Left ventricle myocardium superior (tissue), 1 donor: ENCODE results near the gene PGA5. TPM values are rescaled to one million over a fixed set of nuclear protein-coding genes. Genes with fewer than 3 reads are reported as not detected.

Source experiments
- ATAC-seq: fragments of 200-7000 bp; cut with Tn5 transposase; one replicate; pipeline ENCODE4 v1.9.1; 2020; ENCODE audit warnings: mild to moderate bottlenecking, moderate library complexity
- DNase-seq: peaks from one replicate; pipeline ENCODE4 v3.0.0-alpha.2; 2020
- intact Hi-C: fragments of 100-400 bp; cut with micrococcal nuclease; formaldehyde crosslinking; loops from one replicate; pipeline ENCODE4 v1.11.0; 2022
- total RNA-seq: library from RNA; stranded (reverse); fragmentation: NEBNext Ultra II Directional; extraction: Animal tissue kit (Norgen Biotek cat#: 25700); gene quantifications from one replicate; pipeline ENCODE4 v1.2.1, GENCODE V29; 2021
- donor health status: DM: no; HTN: yes; CAD: no; lungs with severe emphysema.

PGA5 gene
- total RNA-seq, 1 donor from 2014 or later: 0.40 TPM

DNA sequence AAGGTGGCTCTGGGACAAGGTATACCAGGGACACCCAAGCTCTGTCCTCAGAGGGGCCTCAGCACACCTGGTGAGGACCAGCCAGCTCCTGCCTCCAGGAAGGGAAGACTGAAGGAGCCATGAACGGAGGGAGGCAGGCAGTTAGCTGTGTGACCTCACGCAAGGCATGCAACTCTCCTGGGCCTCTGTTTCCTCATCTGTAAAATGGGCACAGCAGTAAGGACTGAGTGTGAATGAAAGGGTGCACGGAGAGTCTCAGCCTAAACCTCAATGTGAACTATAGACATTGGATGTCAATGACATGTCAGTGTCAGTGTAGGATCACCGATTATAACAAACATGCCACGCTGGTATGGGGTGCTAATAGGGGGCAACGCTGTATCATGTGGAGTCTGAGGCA, 18.4 kb downstream of the PGA5 start:
- DNase-seq: no peak
- no peak for ATAC-seq
- intact Hi-C loops: no loop called here

- DNase-seq (no peak), ATAC-seq (no peak)
- intact Hi-C loops: no loop called here
Measured at GRCh38 chr11:61264371-61264770, 23.4 kb downstream of the PGA5 start.

- DNase-seq (no peak), ATAC-seq (no peak)
- intact Hi-C loops: no loop called here
Measured at GRCh38 chr11:61264795-61265194, 23.8 kb downstream of the PGA5 start.

- intact Hi-C loops: no loop called here
- ATAC-seq (no peak), DNase-seq (no peak)
Measured at GRCh38 chr11:61265357-61265756, 24.4 kb downstream of the PGA5 start.

GRCh38 chr11:61266602-61267001, 25.6 kb downstream of the PGA5 start:
- intact Hi-C loops: no loop called here
- no peak for DNase-seq
- ATAC-seq: no peak

DNA sequence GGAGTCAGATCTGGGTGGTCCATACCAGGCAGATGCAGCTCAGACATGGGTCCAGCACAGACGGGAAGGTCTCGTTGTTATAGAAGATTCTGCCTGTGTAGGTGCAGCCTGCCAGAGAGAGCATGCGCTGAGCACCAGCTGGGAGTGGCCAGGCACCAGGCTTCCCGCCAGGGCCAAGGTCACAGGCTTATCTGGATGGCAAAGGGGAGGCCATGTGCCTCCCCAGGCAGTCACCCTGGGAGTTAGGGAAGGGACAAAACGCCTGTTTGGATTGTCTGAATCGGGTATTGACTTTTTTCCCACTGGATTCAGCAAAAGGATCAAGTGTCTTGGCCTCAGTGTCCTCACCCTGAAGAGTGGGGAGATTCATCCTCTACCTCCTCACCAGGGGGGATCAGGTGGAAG, 26.5 kb downstream of the PGA5 start:
- intact Hi-C loops: no loop called here
- ATAC-seq (no peak), DNase-seq (no peak)

DNA sequence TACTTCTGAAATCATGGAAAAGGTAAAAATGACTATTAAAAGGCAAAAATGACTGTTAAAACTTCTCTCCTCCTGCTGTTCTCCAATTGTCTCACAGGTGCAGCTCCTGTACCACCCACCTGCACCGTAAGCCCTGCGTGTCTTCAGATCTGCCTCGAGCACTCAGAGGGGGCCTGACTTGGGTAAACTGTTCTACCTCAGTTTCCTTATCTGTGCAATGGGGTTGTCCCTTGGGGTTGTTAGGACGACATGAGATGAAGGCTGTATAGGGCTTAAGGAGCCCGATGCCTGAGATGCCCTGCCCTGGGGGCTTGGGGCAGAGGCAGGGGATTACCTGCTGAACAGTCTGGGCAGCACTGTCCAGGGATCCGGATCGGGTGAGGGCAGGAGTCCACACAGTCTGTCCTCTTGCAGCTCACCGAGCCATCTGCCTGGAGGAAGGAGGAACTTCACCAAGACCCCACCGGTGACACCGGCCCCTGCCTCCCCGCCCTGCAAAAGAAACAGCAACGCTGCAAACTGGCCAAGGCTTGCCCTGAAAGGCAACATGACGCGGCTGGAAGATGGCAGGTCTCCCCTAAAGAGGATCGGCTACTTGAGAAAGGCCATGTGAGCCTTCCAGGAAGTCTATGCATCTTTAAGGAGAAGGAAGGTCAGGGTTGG, 27.7 kb downstream of the PGA5 start:
- no peak for ATAC-seq

GRCh38 chr11:61270354-61271076, 29.5 kb downstream of the PGA5 start:
- DNase-seq (no peak), ATAC-seq (no peak)
- intact Hi-C loops: no loop called here

More for the DNA sequence above, 27.7 kb downstream of the PGA5 start:
- DNase-seq: no peak
- intact Hi-C loops: no loop called here

DNA sequence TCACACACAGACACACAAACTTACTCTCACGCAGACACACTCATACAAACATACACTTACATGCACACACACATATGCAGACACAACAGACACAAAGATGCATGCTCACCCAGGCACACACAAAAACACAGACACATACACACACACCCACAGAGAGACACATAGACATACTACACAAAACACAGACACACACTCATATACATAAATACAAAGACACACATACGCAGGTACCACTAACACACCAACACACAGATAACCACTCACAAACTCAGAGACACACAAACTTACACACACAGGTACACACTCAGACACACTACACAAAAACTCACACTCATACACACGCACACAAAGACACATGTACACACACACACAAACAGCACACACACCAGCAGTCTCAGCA, 31.8 kb downstream of the PGA5 start:
- intact Hi-C loops: no loop called here
- no peak for ATAC-seq

GRCh38 chr11:61273178-61274078, 32.5 kb downstream of the PGA5 start:
- peak; percentile 20 for ATAC-seq
- intact Hi-C loops: no loop called here

More for the DNA sequence above, 31.8 kb downstream of the PGA5 start:
- DNase-seq: no peak

DNA sequence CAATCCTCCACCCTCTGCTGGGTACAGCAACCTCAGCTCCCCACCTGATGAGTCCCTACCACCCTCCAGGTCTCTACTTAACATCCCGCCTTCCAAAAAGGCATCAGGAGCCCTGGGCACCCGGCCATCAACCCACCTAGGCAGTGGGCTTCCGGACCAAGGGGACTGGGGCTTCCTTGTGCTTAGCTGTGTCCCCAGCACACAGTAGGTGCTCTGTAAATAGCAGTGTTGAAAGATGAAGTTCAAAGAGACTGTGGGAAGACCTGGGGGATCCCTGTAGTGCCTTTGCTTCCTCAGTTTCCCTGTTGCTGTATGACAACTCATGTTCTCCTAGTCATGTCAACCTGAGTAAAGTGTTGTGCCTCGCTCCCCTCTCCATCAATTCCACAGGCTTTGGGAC, 33.1 kb downstream of the PGA5 start:
- intact Hi-C loops: no loop called here
- ATAC-seq (no peak), DNase-seq (no peak)

More at GRCh38 chr11:61273178-61274078, 32.5 kb downstream of the PGA5 start:
- DNase-seq: no peak

GRCh38 chr11:61275191-61275590, 34.2 kb downstream of the PGA5 start:
- no peak for DNase-seq
- intact Hi-C loops: no loop called here
- no peak for ATAC-seq

GRCh38 chr11:61277186-61278000, 36.4 kb downstream of the PGA5 start:
- ATAC-seq: no peak
- DNase-seq: no peak
- intact Hi-C loops: no loop called here

DNA sequence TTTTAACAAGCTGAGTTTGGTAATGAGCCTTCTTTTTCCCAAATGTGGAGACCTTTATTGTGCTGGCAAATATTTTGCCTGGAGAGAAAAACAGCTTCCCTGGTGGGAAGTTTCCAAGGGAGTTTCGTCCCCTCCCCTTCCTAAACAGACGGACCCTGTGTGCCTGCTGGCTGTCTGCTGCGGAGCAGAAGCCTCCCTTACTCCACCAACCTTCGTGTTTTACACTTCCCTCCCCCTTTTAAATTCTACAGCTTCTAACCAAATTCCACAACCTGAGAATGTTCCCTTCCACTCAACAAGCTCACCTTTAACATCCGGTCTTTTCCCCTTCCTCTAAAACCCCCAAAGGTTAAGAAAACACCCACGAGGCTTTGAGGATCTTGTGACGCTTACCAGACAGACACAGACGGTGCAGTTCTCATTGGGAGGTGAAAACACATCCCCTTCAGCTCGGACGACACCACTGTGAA, 37.1 kb downstream of the PGA5 start:
- DNase-seq (no peak), ATAC-seq (no peak)
- intact Hi-C loops: no loop called here

DNA sequence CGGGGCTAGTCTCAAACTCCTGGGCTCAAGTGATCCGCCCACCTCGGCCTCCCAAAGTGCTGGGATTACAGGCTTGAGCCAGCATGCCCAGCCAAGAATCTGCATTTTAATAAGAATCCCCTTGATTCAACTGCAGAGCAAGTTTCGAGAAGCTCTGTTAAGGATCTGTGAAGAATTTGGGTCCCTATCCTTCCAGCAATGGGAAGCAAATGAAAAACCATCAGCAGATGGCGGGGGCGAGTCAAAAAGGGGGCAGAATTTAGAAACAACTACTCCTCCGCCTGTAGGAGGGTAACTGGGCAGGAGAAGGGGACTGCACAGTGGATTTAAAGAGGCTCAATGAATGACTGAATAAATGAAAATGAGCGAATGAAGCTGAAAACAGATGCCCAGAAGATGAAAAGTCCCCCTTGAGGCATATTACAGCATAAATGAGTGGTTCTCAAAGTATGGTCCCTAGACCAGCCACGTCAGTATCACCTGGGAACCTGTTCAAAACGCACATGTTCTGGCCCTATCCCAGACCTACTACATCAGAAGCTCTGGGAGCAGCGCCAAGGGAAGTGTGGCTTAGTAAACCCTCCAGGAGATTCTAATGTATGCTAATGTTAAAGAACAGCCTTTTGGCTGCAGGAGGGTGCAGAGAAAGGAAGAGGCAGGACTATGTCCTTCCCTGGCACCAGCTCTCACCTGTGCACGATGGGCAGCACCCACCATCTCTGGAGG, 39.1 kb downstream of the PGA5 start:
- ATAC-seq: no peak
- DNase-seq: no peak
- intact Hi-C loops: no loop called here

DNA sequence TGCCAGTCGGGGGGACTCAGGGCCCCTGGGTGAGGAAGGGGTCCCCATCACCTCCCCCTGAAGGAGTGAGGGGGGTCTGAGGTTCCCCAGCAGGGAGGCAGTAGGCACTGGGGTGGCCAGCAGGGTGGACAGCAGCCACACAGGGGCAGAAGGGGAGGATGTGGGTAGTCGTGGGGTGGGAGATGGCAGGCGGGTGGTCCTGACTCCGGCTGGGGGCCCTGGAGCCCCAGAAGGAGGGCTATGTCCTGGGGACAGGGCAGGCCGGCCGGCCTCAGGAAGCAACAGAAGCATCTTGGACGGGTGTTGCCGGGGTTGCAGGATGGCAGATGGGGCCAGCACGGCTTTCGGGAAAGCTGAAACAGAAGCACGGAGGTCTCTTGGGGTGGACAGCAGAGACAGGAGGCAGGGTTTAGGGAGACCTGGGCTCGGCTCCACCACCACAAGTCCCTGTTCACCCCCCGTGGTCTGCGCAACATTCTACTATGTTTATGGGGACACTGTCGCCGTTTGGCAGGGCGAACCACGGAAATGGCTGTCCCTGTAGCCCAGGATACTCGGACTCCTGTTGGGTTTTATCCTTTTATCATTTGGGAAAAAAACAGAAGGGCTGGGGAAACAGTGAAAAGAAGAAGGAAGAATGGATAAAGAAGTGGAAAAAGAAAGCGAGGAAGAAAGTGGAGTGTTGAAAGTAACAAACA, 40.1 kb downstream of the PGA5 start:
- no peak for ATAC-seq
- intact Hi-C loops: no loop called here
- DNase-seq: no peak

DNA sequence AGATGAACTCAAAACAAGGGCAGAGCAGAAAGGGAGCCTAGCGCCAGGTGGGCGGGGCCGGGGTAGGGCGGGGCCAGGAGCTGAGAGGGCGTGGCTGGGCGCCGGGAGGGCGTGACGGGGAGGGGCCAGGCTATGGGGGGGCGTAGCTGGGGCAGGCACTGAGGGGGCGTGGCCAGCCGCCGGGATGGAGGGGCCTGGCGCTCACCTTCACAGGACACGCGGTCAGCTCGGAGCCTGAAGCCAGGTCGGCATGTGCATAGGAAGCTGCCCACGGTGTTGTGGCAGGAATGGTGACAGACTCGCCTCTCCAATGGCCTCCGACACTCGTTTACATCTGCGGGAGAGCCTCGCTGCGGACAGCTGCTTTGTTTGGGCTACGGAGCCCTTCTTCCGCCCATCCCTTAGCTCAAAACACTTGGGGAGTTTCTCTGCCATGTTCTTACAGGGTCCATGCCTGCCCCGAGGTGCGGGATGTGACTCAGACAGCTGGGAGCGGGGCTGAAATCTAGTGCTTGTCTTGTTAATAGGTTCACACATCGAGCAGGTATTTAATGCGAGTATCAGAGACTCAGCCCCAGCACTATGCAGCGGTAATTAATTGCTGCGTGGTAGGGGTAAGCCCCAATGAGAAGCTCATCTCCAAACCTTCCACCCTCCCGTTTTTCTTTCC, 40.7 kb downstream of the PGA5 start:
- intact Hi-C loops: no loop called here
- DNase-seq (peak; percentile 55), ATAC-seq (peak; percentile 79)
